HG03342 (cell line): ENCODE measurements around the gene EFS.
"Not testable (repeated sequence)": the region's sequence is repeated elsewhere in the genome, so short reads cannot be mapped to it uniquely, and the experiment has no call there.

Source experiments
- ATAC-seq: cut with Tn5 transposase; IDR thresholded peaks from one replicate; pipeline ENCODE4 v1.9.1; 2021; ENCODE audit warnings: mild to moderate bottlenecking, moderate library complexity; ENCODE audit not compliant: unreplicated experiment

The EFS gene

GRCh38 chr14:23339506-23340268 lies 25.3 kb downstream of the EFS start:
- no peak for ATAC-seq

- ATAC-seq: no peak
These were observed 29.3 kb downstream of the EFS start for GRCh38 chr14:23335623-23336022.

- ATAC-seq: no peak
These were observed 36.8 kb downstream of the EFS start for GRCh38 chr14:23327947-23328744.

GRCh38 chr14:23326491-23327332 lies 38.3 kb downstream of the EFS start:
- no peak for ATAC-seq

- ATAC-seq: not testable (repeated sequence)
These were observed 39.2 kb downstream of the EFS start for GRCh38 chr14:23325746-23326145.

GRCh38 chr14:23324993-23325392 lies 40.0 kb downstream of the EFS start:
- ATAC-seq: no peak

- no peak for ATAC-seq
These were observed 40.5 kb downstream of the EFS start for GRCh38 chr14:23324455-23324846.

GRCh38 chr14:23323838-23324454 lies 41.0 kb downstream of the EFS start:
- no peak for ATAC-seq

GRCh38 chr14:23322568-23323517 lies 42.1 kb downstream of the EFS start:
- no peak for ATAC-seq

GRCh38 chr14:23321572-23322547 lies 43.1 kb downstream of the EFS start:
- peak; percentile 1 for ATAC-seq

- ATAC-seq: peak; percentile 88
These were observed 44.1 kb downstream of the EFS start, which contains the start of gene PABPN1 for GRCh38 chr14:23320584-23321571. PABPN1 (plus strand) TSS chr14:23321457; CDS start chr14:23321470, 13 bp downstream.

GRCh38 chr14:23319746-23320583 lies 45.0 kb downstream of the EFS start:
- no peak for ATAC-seq

GRCh38 chr14:23316300-23316699 lies 48.7 kb downstream of the EFS start:
- no peak for ATAC-seq

GRCh38 chr14:23310546-23310945 lies 54.4 kb downstream of the EFS start:
- no peak for ATAC-seq

GRCh38 chr14:23308721-23309445 lies 56.1 kb downstream of the EFS start:
- no peak for ATAC-seq
